Smooth muscle cell (in vitro differentiated cells): Measurements from ENCODE around the gene SPECC1L. TPM values are rescaled to one million over a fixed set of nuclear protein-coding genes. Genes with fewer than 3 reads are reported as not detected.

Experiments used
- DNase-seq: peaks from one replicate; lab custom pipeline; 2025; ENCODE audit not compliant: unreplicated experiment; lab: John Stamatoyannopoulos, UW
- H2AFZ ChIP-seq: fragments of 200-600 bp; sonication (generic); 2 replicates; pipeline ENCODE4 v1.6.0; 2016; ENCODE audit warnings: antibody characterized with exemption, low read depth, mild to moderate bottlenecking
- H3F3A ChIP-seq: fragments of 200-600 bp; sonication (generic); 2 replicates; pipeline ENCODE4 v1.6.0; 2017; ENCODE audit warnings: antibody characterized with exemption, low read depth
- H3K27ac ChIP-seq: fragments of 200-600 bp; sonication (generic); 2 replicates; pipeline ENCODE4 v1.5.1; 2016; ENCODE audit warnings: low read depth, mild to moderate bottlenecking
- H3K27me3 ChIP-seq: fragments of 200-600 bp; sonication (generic); 2 replicates; pipeline ENCODE4 v1.6.1; 2016; ENCODE audit warnings: low read depth, mild to moderate bottlenecking
- H3K36me3 ChIP-seq: fragments of 200-600 bp; sonication (generic); 2 replicates; pipeline ENCODE4 v1.5.1; 2016; ENCODE audit warnings: low read depth
- H3K4me1 ChIP-seq: fragments of 200-600 bp; sonication (generic); 2 replicates; pipeline ENCODE4 v1.5.1; 2016; ENCODE audit warnings: low read depth
- H3K4me2 ChIP-seq: fragments of 200-600 bp; sonication (generic); 2 replicates; pipeline ENCODE4 v1.6.0; 2016; ENCODE audit warnings: mild to moderate bottlenecking
- H3K4me3 ChIP-seq: fragments of 200-600 bp; sonication (generic); 2 replicates; pipeline ENCODE4 v1.5.1; 2016; ENCODE audit warnings: mild to moderate bottlenecking
- H3K79me2 ChIP-seq: fragments of 200-600 bp; sonication (generic); 2 replicates; pipeline ENCODE4 v1.6.0; 2016; ENCODE audit warnings: low read depth, mild to moderate bottlenecking
- H3K9ac ChIP-seq: fragments of 200-600 bp; sonication (generic); 2 replicates; pipeline ENCODE4 v1.6.0; 2016; ENCODE audit warnings: low read depth
- H3K9me3 ChIP-seq: fragments of 200-600 bp; sonication (generic); replicated peaks from 2 replicates; pipeline ENCODE4 v1.5.1; 2016; ENCODE audit warnings: low read depth
- H4K20me1 ChIP-seq: fragments of 200-600 bp; sonication (generic); 2 replicates; pipeline ENCODE4 v1.6.0; 2016; ENCODE audit warnings: low read depth
- CTCF ChIP-seq: fragments of 200-600 bp; sonication (generic); IDR thresholded peaks from 2 replicates; pipeline ENCODE4 v1.5.1; 2017; ENCODE audit warnings: borderline replicate concordance, mild to moderate bottlenecking, antibody characterized with exemption; ENCODE audit not compliant: insufficient read depth, poor library complexity, severe bottlenecking
- WGBS: methylation state at CpG from one replicate; pipeline ENCODE4 v1.1.7; 2016; ENCODE audit warnings: low lambda C conversion rate; 5-methylcytosine and 5-hydroxymethylcytosine counted together
- polyA plus RNA-seq: library from polyadenylated mRNA; unstranded; fragments of >200 nt; fragmentation: Nextera tagmentation; extraction: Ambion mirVana; gene quantifications from 2 replicates; pipeline ENCODE4 v1.2.1, GENCODE V29; 2016
- total RNA-seq: library from RNA; depleted of rRNA; stranded (reverse); fragments of >200 nt; gene quantifications from 2 replicates; pipeline ENCODE4 v1.2.3, GENCODE V29; 2014

SPECC1L gene
- total and polyA plus RNA-seq, 2 experiments from 2014 or later: 10.0 to 19.1 TPM

GRCh38 chr22:24331468-24332440, 61.1 kb downstream of the SPECC1L start:
- DNase-seq: no peak
- Histone ChIP-seq H4K20me1 (peaks cover 30% of the 10 kb centered on the region), H3K9ac (no peak overlapping the region), H3K79me2 (no peaks in the 10 kb centered on the region), H3K4me2 (no peak overlapping the region), H3K4me3 (no peak overlapping the region), H3K9me3 (no peaks in the 10 kb centered on the region), H3F3A (peaks cover 4% of the 10 kb centered on the region), H3K36me3 (peaks cover 14% of the 10 kb centered on the region), H3K27me3 (no peaks in the 10 kb centered on the region), H2AFZ (no peak overlapping the region), H3K27ac (no peak overlapping the region), H3K4me1 (no peaks in the 10 kb centered on the region)
- 90% methylated on average over 3 of the region's 3 CpGs for WGBS
- TF ChIP-seq CTCF: no peak

GRCh38 chr22:24333301-24333700, 62.7 kb downstream of the SPECC1L start:
- H3K36me3 ChIP-seq: peaks cover 14% of the 10 kb centered on the region
- no peak for DNase-seq
- no peak overlapping the region for H3K9ac ChIP-seq

GRCh38 chr22:24335496-24335895, 64.9 kb downstream of the SPECC1L start:
- no peak for DNase-seq
- peaks cover 12% of the 10 kb centered on the region for H3K36me3 ChIP-seq
- WGBS: 80% methylated on average over 1 of the region's 1 CpG

More at GRCh38 chr22:24333301-24333700, 62.7 kb downstream of the SPECC1L start:
- no peaks in the 10 kb centered on the region for H3K27me3 ChIP-seq
- no peaks in the 10 kb centered on the region for H3K9me3 ChIP-seq
- 96% methylated on average over 2 of the region's 2 CpGs for WGBS
- no peak overlapping the region for H2AFZ ChIP-seq
- H3K4me2 ChIP-seq: no peak overlapping the region
- H4K20me1 ChIP-seq: peaks cover 30% of the 10 kb centered on the region
- H3K79me2 ChIP-seq: no peaks in the 10 kb centered on the region
- no peak for TF ChIP-seq CTCF
- H3F3A ChIP-seq: peaks cover 4% of the 10 kb centered on the region
- no peak overlapping the region for H3K4me3 ChIP-seq
- no peak overlapping the region for H3K27ac ChIP-seq
- H3K4me1 ChIP-seq: no peaks in the 10 kb centered on the region

More at GRCh38 chr22:24335496-24335895, 64.9 kb downstream of the SPECC1L start:
- Histone ChIP-seq H3K9ac (no peak overlapping the region), H3K4me1 (peaks cover 10% of the 10 kb centered on the region), H2AFZ (no peak overlapping the region), H3K79me2 (no peaks in the 10 kb centered on the region), H3K4me2 (no peak overlapping the region), H4K20me1 (peaks cover 39% of the 10 kb centered on the region), H3K4me3 (no peak overlapping the region), H3F3A (peaks cover 4% of the 10 kb centered on the region), H3K27ac (no peak overlapping the region), H3K9me3 (no peaks in the 10 kb centered on the region), H3K27me3 (no peaks in the 10 kb centered on the region)
- no peak for TF ChIP-seq CTCF
